HG03103 (cell line): ENCODE measurements around the gene WWTR1.
A peak's percentile ranks its signal among the peaks of the same experiment; 100 is the strongest.

ENCODE experiments used
- ATAC-seq: cut with Tn5 transposase; IDR thresholded peaks from one replicate; pipeline ENCODE4 v1.9.1; 2021; ENCODE audit warnings: low read depth; ENCODE audit not compliant: unreplicated experiment

WWTR1 gene

DNA sequence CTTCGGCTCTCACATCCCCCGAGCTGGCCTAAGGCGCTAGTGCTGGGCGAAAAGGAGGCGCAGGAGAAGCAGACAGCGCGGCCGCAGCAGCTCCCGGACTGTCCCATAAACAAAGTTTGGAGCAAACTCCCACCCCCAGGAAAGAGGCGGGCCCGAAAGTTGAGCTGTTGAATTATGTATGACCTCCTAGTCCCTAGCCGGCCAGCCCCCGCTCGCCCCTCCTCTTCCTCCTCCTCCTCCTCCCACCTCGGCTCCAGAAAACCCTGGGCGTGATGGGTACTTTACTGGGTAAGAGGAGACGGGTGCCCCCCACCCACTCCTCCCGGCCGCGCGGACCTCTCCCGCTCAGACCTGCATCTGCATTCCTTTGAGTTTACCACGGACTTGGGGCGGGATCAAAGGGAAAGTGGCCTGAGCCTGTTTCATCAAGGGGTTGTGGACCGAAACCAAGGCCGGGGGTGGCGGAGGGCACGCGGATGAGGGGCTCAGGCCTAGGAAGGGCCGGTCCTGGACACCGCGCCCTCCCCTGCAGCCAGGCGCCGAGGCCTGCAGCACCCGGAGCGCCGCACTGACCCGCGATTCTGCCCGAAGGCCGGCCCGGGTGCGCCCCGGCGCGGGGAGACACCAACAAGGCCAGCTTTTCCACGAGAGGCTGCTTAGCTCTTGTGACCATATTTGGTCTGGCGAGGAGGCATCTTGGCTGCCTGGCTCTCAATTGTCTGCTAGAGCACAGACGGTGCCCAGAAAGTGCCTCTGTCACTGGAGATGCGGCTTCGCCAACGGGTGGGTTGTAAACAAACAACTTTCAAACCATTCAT lies at the start of gene WWTR1:
WWTR1 (minus strand) TSS at position 100 of the 818 bp plus-strand sequence. CDS start 719 bp downstream, outside the sequence.
- peak; percentile 71 for ATAC-seq

DNA sequence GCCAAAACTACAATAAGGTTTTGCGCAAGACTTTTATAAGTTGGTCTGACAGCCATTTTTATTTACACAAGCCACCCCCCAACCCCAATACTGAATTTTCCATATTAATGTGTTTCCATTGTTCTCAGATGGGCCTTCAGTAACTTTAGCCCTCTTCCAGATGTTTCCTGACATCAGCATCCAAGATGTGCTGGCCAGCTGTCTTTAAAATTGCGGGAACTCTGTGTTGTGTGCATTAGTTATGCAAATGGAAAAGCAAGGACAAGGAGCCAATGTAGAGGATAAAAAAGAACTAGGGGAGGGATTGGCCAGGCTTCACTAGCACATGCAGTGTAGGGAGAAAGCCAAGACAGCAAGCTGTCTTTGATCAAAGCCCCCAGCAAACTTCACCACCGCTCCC lies 49.1 kb upstream of the WWTR1 start:
- no peak for ATAC-seq

DNA sequence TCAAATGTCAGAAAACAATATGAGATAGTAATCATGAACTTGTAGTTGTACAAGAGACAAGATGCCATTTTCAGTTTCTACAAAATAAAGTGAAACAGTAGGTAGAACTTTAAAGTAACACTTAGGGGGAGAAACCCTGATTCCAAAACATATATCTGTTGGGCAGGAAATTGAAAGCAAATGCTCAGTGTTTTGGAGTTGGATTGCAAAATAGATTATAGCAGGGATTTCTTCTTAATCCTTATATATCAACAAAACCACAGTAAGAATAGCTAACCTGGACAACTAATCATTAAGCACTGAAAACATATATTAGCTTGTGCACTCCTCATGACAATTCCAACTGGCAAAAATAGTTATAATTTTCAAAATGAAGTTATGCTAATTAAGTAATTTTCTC lies 47.6 kb upstream of the WWTR1 start:
- ATAC-seq = no peak

DNA sequence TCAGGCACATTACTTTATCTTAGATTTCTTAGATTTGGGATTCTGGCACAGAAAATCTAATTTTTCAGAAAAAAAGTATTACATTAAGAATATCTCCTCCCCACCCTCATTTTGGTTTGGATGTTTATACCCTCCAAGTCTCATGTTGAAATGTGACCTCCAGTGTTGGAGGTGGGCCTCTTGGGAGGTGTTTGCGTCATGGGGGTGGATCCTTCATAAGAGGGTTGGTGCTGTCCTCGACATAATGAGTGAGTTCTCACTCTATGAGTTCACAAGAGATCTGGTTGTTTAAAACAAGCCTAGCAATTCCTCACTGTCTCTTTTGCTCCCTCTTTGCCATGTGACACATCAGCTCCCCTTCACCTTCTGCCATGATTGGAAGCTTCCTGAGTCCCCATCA lies 45.6 kb upstream of the WWTR1 start:
- no peak for ATAC-seq

DNA sequence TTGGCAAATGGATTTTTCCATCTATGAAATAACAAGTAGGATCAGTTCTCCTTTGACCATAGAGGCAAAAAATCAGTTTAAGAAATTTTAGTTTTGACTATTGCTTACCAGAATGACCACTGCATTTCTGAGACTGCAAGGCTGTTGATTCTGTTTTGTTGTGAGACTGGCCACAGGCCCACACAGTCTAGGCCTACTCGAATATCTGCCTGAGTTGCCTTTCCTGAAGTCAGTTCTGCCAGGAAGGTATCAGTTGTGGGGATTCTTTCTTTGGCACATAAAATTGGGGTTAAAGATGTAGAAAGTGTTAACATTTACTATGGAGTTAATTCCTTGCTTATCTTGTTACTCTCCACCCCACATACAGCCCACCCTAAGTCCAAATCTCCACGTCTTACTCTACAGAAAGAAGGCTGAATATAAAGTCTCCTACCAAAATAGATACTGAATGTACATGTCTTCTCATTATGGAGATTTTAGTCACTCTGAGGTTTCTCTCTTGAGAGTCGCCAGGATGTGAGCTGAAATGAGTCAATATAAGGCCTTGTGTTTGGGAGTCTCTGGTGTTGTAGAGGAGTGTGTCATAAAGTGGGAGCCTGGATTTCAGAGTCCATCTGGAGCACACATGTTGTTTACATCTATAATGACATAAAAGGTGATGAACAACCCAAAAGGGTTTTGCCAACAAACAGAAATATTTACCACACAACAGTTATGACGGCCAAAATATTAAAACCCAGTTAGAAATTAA lies 45.0 kb upstream of the WWTR1 start:
- ATAC-seq = no peak

DNA sequence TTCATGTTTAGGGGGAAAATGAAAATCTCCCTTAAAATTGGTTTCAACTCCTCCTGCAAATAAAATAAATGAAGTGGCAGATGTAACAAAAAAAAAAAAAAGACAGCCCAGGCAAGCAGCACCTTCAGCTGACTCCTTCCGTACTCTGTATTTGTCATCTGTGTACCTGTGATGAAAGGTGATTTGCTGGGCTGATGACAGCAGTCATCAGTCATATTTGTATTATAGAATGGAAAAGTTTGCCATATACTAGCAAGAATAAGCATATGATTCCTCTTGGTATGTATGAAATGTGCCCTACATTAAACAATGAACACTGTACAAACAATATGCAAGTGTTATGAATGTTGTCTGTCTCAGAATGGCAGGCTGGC lies 44.1 kb upstream of the WWTR1 start:
- peak; percentile 52 for ATAC-seq

DNA sequence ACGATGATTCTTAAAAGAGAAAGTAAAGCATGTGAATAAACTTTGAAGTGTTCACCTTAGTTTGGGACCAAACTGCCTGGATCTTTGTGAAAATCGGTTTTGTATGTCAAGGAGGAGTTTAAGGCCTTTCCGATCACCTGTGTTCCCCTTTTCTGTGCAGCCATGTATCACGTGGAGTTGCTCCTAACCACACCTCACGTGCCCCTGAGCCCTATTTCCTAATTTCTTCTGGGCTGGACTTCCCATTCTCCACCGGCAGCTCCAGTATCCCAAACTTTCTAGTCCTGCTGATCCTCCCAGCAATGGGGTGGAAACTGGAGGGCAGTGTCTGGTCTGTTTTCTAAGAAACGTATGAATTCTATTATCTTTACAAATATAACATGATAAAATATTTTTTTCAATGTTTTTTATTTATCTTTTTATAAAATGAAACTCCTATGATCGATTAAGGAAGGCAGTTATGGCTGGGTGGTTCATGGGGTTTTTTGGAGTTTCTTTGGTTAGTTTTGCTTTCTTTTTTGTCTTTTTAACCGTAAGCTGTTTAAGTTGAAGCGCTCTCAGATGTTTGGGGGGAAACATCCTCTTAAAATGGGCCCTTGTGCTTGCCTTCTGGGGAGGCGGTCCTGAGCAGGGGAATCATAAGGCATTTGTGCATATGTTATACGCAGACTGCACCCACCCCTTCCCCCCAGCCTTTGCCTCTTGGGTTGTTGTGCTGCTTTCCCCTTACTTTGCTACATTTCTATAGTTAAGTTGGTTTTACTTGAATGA lies 43.6 kb upstream of the WWTR1 start:
- no peak for ATAC-seq

DNA sequence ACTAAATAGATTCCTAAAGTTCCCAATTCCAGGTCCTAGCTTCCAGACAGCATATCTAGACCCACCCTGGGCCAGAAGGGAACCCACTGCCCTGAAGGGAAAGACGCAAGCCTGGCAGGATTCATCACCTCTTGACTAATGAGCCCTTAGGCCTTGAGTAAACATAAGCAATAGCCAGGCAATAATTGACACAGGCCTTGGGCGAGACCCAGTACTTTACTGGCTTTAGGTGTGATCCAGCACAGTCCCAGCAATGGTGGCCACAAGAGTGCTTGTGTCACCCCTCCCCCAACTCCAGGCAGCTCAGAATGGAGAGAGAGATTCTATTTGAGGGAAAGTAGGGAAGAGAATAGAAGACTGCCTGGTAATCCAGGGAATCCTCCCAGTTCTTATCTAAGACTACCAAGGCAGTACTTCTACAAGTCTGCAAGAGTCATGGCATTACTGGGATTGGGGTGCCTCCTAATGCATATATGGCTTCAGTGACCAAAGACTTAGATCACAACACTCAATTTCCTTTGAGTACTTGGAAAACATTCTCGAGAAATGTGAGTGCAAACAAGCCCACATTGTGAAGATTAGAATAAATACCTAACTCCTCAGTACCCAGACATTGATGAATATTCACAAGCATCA lies 30.4 kb upstream of the WWTR1 start:
- no peak for ATAC-seq

DNA sequence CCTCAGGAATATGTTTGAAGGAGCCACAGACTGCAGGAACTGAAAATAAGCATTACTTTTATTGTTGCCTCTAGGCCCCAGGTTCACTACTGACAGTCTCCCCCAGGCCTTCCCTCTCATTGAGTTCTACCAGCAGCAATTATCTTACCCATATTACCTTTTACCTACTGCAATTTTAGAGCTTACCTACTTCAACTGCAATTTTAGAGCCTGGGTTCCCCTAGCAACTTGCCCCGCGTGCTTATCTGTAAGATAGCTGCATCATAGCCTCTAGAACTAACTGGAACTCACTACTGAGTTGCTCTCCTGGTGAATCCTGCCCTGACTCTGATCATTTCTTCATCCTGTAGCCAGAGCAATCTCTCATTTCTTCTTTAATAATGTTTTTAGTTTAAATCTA lies 29.2 kb upstream of the WWTR1 start:
- ATAC-seq = no peak

DNA sequence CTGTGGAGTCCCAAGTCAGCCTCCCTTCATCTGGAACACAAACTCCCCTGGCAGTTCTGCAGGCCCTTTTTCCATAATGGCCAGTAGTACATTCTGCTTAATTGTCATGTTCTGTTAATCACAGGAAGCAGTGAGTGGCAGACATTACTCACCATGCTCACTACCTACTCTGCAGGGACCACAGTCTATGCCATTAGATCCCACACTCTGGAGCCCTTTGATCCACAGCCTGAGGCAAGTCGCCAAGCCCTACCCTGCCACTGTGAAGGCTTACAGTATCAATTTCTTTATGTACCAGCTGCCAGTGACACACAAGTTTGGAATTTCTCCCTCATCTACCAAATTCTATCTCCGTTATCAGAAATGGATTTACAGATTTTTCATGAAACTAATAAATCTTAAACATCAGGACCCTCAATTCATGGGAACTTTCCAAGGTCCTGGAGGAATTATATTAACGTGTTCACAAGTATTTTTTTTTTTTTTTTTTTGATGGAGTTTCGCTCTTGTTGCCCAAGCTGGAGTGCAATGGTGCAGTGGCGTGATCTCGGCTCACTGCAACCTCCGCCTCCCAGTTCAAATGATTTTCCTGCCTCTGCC lies 20.6 kb upstream of the WWTR1 start:
- ATAC-seq = no peak

DNA sequence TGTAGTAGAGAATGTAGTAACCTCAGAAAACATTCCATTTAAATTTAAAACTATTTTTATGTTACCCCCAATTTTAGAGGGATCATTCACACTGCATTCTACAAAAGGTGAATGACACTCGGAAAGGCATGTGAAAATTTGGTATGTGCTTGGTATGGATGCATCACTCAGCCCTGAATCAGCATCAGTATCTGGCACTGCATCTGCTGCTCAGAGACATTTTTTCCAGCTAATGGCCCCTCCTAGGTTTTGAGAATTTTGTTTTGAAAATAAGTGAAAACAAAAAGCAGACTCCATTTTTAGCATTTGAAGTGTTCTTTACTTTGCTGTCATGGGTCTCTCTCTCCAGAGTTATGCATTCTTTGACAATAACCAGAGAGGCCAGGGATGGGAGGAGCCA lies 15.6 kb upstream of the WWTR1 start:
- ATAC-seq = no peak

DNA sequence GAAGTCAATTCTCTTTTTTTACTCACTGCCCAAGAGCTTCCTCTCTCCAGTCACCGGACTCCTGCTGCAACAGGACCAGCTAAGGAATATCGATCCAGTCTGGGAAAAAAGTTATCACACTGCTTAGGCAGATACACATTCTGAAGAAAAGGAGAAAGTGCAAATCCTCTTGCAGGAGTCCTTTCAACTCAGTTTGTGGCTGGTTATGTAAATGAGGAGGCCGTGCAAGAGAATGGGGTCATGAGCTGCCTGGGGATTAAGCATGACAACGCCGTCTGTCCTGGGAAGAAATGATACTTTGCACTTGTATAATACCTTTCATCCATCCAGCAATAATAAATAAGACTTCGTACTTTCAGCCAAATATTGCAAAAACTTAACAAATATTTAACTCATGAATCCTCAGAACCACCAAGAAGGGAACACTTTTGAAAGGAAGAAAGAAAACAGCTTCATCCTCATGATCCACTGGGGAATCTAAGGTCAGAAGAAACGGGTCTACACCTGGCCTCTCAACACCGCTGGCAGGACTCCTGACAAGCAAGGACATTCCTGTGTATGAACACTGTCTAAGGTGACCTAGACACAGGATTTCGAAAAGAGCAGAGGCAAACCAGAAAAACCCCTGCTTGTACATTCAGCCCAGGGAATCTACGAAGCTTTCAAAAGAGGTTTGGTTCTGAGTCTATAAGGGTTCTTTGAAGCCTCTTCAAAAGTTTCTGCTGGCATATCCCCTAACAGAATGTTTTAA lies 13.1 kb upstream of the WWTR1 start:
- ATAC-seq = no peak

DNA sequence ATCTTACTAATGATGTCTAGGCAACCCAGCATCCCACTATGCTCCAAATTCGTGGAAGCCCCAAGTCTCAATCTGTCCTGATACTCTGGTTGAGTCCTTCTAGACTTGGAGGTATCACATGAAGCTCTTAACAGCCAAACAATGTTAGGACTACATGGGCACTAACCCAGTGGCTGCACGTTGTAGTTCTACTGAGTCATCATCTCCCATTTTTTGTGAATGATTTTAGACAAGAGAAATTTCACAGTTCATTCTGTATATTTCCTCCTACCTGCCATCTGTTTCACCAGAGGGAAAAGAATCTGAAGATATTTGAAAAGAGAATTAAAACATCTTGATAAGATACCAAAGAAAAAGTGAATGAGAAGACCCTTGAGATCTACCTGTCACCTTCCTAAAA lies 9.8 kb upstream of the WWTR1 start:
- no peak for ATAC-seq

DNA sequence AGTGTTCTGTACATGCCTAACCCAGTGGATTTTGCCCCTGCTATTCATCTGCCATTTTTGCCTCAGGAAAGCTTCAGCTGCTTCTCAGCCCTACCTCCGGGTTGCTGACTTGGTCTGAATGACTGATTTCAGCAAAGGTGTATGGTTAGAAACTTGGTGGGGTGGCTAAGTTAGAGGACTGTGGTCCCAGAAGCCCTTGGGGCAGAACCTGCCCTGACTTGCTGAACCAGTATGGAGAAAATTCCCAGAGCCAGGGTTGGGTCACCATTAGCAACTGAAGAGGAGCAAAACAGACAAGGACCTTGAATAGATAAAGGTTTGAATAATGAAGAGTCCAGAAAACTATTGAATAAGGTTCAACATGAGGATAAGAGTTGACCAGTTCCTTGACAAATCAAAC lies 6.1 kb upstream of the WWTR1 start:
- no peak for ATAC-seq

DNA sequence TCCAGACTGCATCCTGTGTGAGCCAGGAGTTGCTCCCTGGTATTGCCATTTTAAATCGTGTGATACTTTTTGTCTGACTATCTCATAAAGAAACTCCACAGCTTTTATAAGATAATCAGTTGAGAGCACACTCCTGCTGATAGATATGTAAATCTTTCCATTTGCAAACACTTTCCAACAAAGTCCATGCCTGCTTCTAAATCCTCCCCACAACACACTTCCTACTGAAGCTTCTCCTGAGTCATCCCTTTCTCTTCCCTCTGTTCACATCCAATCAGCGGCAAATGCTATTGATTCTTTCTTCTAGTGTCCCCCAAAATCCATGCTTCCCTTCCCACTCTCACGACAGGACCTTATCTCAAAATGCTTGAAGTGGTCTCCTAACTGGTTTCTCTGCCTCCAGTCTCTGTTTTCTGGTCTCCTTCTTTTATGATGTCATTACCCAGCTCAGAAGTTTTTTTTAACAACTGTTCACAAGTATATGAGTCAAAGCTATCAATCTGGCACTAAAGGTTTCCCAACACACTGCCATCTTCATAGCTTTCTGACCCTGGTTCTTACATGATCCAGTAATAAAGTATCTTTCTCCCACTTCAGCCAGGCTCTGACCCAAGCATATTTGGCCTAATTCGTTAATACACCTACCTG lies 4.5 kb upstream of the WWTR1 start:
- no peak for ATAC-seq

DNA sequence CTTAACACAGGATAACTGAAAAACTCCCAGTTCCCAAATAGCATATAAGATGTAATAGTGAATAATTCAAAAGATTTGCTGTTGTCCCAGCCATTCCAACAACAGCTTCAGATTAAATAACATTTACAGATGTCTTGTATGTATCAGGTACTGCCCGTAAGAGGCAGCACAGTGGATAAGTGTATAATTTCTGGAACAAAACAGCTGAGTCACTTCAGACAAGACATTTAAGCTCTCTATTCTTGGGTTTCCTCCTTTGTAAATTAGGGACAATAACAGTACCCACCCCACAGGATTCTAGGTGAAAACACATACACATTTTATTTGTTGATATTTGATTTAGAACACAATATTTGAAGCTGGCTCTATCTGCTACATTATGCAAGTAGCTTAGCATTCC lies 2.6 kb upstream of the WWTR1 start:
- ATAC-seq = no peak

DNA sequence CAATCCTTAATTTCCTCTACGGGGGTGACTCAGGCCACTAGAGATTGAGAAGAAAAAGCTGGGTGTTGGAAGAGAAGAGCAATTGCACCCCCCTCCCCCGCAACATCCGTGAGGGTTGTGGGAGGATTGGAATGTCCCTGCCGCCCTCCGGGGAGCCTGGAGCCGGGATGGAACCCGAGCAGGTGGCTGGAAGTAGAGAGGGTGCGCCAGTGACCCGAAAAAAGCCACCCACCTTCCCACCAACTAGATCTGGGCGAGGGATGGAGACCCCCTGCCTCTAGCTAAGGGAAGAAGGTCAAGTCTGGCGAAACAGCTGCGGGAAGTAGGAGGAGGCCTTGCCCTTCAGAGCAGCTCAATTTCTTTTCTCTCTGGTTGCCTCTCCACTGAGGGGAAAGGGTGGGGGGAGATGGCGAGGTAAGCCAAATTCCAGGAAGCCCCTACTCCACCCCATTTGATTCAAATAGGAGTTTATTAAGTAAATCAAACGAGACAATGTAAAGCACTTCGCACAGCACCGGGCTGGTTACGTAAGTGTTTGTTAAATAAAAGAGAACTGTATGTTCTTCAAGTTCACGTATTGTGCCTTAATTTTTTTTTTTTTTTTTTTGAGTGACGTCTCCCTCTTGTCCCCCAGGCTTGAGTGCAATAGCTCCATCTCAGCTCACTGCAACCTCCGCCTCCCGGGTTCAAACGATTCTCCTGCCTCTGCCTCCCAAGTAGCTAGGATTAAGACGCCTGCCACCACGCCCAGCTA lies 1.1 kb upstream of the WWTR1 start:
- no peak for ATAC-seq

DNA sequence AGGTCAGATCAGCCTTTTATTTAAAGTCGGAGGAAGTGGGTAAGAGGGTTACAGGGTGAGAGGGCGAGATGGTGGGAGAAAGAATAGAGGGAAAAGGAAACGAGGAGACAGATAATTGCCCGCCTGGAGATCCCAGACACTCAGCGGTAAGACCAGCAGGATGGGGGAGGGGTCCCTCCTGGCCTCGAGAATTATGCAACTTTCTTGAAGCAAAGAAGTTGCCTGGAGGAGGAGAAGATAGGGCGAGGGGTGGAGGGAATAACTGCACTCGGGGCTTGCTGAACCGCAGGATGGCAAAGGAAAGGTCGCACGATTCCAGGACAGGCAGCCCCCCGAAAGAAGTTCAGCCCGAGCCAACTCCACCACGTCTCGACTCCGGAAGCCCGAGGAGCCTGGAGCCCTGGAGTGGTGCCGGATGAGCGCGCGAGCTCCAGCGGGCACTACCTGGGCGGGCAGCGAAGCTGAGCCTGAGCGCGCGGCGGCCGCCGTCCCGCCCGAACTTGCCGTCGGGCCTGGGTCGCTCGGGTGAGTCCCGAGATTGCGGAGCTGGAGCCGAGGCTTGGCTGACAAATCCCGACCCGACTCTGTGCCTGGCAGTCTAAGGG lies 402 bp downstream of the WWTR1 start:
- peak; percentile 28 for ATAC-seq
